ENCODE data around the gene DGKD.

The DGKD gene

DNA sequence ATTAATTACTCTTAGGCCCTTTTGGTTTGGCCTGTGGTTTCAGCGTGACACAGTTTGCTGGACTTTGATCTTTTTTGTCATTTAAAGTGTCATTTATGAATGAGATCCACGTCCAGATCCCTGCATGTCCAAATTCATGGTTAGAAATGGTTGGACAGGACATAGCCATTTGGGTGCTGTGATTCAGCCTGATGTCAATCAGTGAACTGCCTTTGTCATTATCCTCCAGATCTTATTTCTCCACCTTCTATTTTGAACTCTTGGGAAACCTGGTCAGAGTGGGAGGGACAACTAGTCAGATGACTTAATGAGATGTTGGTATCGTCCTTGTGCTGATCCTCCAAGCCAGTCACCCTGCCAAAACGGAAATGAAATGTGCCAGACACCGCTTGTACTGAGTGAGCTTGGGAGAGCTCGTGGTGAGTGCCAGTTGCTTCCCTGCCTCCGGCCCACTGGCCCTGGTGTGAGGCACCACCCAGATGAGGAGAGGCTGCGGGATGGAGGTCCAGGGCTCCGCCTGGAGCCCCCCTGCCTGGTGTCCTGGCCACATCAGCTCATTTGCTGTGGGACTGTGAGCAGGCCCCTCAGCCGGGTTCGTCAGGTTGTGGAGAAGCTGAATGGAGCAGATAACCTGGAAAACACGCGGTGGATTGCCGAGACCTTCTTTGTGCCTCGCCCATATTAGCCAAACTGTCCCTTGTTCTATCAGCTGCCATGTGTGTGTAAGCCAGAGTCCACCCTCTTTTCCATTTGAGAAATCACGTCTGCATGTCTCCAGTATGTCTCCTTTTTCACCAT, 70.1 kb downstream of the DGKD start:
- Histone ChIP-seq H3K4me3 (ENCODE audit: low read depth, low read length) (no peak overlapping the region), H3K36me3 (replicated peaks) (no peaks in the 10 kb centered on the region), H3K27me3 (replicated peaks) (no peaks in the 10 kb centered on the region), H3K27ac (no peak overlapping the region)
- no peak for TF ChIP-seq CTCF (IDR thresholded peaks at IDR 0.05; ENCODE audit: low read depth, low read length, missing control alignments)
- in situ Hi-C loops (cut with HindIII; ENCODE audit: low pct_ligation_motif_present, low sequenced_read_pairs): no loop called here
- DNase-seq: no peak

- TF ChIP-seq CTCF (IDR thresholded peaks at IDR 0.05; ENCODE audit: low read depth, low read length, missing control alignments): no peak
- Histone ChIP-seq H3K27ac (peak overlapping the region; percentile 80), H3K27me3 (replicated peaks) (no peaks in the 10 kb centered on the region), H3K4me3 (ENCODE audit: low read depth, low read length) (no peak overlapping the region), H3K36me3 (replicated peaks) (no peaks in the 10 kb centered on the region)
- peak; percentile 99 for DNase-seq
- in situ Hi-C loops (cut with HindIII; ENCODE audit: low pct_ligation_motif_present, low sequenced_read_pairs): no loop called here
Observed at GRCh38 chr2:233426619-233427342, 72.5 kb downstream of the DGKD start.

DNA sequence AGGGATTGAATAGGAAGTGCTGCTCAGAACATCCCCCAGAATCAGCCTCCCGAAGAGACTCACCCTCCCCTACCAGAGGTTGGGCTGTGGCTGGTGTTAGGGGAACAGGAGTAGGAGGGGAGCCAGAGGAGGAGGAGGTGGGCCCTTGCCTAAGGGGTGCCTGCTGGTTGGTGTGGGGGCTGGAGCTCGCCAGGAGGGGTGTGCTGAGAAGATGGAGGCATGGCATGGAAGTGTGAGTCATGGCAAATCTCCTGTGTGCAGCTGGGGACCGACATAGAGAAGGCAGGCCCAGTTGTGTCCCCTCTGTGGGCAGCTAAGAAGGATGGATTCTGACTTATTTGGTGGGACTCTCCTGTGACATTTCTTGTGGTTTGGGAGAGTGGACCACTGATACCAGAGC, 73.7 kb downstream of the DGKD start:
- Histone ChIP-seq H3K4me3 (ENCODE audit: low read depth, low read length) (no peak overlapping the region), H3K27ac (no peak overlapping the region), H3K36me3 (replicated peaks) (no peaks in the 10 kb centered on the region), H3K27me3 (replicated peaks) (no peaks in the 10 kb centered on the region)
- DNase-seq: no peak
- TF ChIP-seq CTCF (IDR thresholded peaks at IDR 0.05; ENCODE audit: low read depth, low read length, missing control alignments): no peak
- in situ Hi-C loops (cut with HindIII; ENCODE audit: low pct_ligation_motif_present, low sequenced_read_pairs): no loop called here

DNA sequence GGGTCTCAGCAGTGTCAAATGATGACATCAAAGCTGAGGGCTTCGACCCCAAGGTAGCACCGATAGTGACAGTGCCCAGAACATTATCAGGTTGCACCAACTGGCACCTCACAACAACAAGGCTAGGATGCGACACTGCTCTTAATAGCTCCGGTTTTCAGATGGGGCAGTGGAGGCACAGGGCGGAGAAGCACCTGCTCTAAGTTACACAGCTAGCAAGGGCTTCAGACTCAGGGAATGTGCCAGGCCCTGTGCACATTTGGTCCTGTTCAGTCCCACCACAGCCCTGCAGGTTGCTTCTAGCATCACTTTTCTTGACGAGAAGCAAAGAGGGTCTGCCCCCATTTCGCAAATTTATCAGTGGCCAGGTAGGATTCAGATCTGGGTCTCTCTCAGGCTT, 74.1 kb downstream of the DGKD start:
- no peaks in the 10 kb centered on the region for H3K27me3 ChIP-seq (replicated peaks)
- H3K4me3 ChIP-seq (ENCODE audit: low read depth, low read length): no peak overlapping the region
- no peak for TF ChIP-seq CTCF (IDR thresholded peaks at IDR 0.05; ENCODE audit: low read depth, low read length, missing control alignments)
- DNase-seq: no peak
- no peaks in the 10 kb centered on the region for H3K36me3 ChIP-seq (replicated peaks)
- in situ Hi-C loops (cut with HindIII; ENCODE audit: low pct_ligation_motif_present, low sequenced_read_pairs): no loop called here
- no peak overlapping the region for H3K27ac ChIP-seq

DNA sequence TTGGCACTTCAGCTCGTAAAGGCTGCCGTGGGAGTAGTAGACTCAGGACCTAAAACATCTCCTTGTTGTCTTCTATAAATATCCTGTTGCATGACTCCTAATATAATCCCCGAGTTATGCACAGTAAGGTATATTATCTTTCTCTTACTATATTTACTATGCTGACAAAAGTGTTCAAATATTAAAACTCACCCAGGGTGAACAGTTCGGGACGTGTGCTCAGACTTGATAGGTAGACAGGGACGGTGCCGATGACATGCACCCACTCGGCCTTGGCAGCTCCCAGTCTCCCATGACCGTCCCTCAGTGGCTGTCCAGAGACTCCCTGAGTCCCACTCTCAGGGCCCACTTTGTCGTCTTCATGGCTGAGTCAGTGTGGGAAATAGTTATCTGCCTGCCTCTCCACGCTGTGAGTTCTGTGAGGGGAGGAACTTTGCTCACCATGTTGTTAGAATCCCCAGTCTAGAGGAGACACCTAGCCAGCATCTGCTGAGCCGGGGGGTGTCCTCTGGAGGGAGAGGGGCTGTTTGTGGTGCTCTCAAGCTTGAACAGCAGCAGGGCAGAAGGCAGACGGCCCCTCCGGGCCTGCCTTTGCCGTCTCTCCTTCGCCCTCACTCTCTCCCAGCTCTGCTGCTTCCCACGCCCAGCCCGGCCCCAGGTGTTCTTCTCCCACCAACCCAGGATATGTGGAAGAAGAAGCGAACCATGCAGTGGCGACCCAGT, 75.0 kb downstream of the DGKD start:
- in situ Hi-C loops (cut with HindIII; ENCODE audit: low pct_ligation_motif_present, low sequenced_read_pairs): no loop called here
- no peak for TF ChIP-seq CTCF (IDR thresholded peaks at IDR 0.05; ENCODE audit: low read depth, low read length, missing control alignments)
- H3K27ac ChIP-seq: no peak overlapping the region
- DNase-seq: no peak
- H3K36me3 ChIP-seq (replicated peaks): no peaks in the 10 kb centered on the region
- no peak overlapping the region for H3K4me3 ChIP-seq (ENCODE audit: low read depth, low read length)
- no peaks in the 10 kb centered on the region for H3K27me3 ChIP-seq (replicated peaks)
